Measurements from ENCODE around the gene MCU.
A peak's percentile ranks its signal among the peaks of the same experiment; 100 is the strongest.

The MCU gene

GRCh38 chr10:72802763-72803505, 111.0 kb downstream of the MCU start:
- no peak overlapping the region for H3K14ac ChIP-seq (ENCODE audit: low read length in 2 of 2)
- H4K91ac ChIP-seq (ENCODE audit: low read length): no peak overlapping the region
- 43% methylated on average over 1 of the region's 4 CpGs for WGBS
- peak overlapping the region; percentile 87 for H3K9ac ChIP-seq (ENCODE audit: low read length)
- H3K4ac ChIP-seq (ENCODE audit: low read depth in 1 of 2, low read length in 2 of 2): no peak overlapping the region
- H2BK120ac ChIP-seq (ENCODE audit: low read depth, low read length): no peak overlapping the region
- H2AK5ac ChIP-seq (ENCODE audit: low read length, severe bottlenecking): no peak overlapping the region
- no peaks in the 10 kb centered on the region for H3K36me3 ChIP-seq (ENCODE audit: control insufficient read depth in 1 of 2, insufficient read depth in 2 of 2, low read depth in 1 of 2, low read length in 2 of 2)
- H3K23ac ChIP-seq (ENCODE audit: low read length in 2 of 2): no peak overlapping the region
- no peak overlapping the region for H2BK5ac ChIP-seq (ENCODE audit: low read depth, low read length, poor library complexity, severe bottlenecking)
- H3K27me3 ChIP-seq (ENCODE audit: control insufficient read depth in 1 of 2, insufficient read depth in 1 of 2, low read length in 2 of 2): no peaks in the 10 kb centered on the region
- peaks cover 8% of the 10 kb centered on the region for H3K79me1 ChIP-seq (replicated peaks; ENCODE audit: low read length, poor library complexity, severe bottlenecking)
- H3K4me3 ChIP-seq (ENCODE audit: insufficient read depth in 1 of 2, low read depth in 1 of 2, low read length in 2 of 2): peak overlapping the region in 1 of 2 experiments; percentile 57
- H2BK12ac ChIP-seq (ENCODE audit: low read length in 2 of 2): no peak overlapping the region
- H3K27ac ChIP-seq (ENCODE audit: low read length, poor library complexity, severe bottlenecking): peak overlapping the region; percentile 68
- peaks cover 1% of the 10 kb centered on the region for H3K4me1 ChIP-seq (ENCODE audit: control insufficient read depth, insufficient read depth, low read depth, low read length)
- H3K9me3 ChIP-seq (ENCODE audit: control insufficient read depth, low read length): no peaks in the 10 kb centered on the region
- H3K18ac ChIP-seq (ENCODE audit: low read depth in 1 of 2, low read length in 2 of 2): no peak overlapping the region
- no peak overlapping the region for H4K8ac ChIP-seq (ENCODE audit: low read length)
- H2BK15ac ChIP-seq (ENCODE audit: low read depth, poor library complexity, severe bottlenecking): no peak overlapping the region
- DNase-seq: peak; percentile 54
- H2AFZ ChIP-seq (ENCODE audit: low read depth, low read length): no peak overlapping the region
- H3K4me2 ChIP-seq (ENCODE audit: low read length, poor library complexity, severe bottlenecking): no peak overlapping the region

- 100% methylated on average over 1 of the region's 3 CpGs for WGBS
- H3K4me3 ChIP-seq (ENCODE audit: insufficient read depth in 1 of 2, low read depth in 1 of 2, low read length in 2 of 2): no peak overlapping the region
- no peak overlapping the region for H2BK120ac ChIP-seq (ENCODE audit: low read depth, low read length)
- no peaks in the 10 kb centered on the region for H3K27me3 ChIP-seq (ENCODE audit: control insufficient read depth in 1 of 2, insufficient read depth in 1 of 2, low read length in 2 of 2)
- peaks cover 11% of the 10 kb centered on the region for H3K79me1 ChIP-seq (replicated peaks; ENCODE audit: low read length, poor library complexity, severe bottlenecking)
- H3K18ac ChIP-seq (ENCODE audit: low read depth in 1 of 2, low read length in 2 of 2): no peak overlapping the region
- peaks cover 1% of the 10 kb centered on the region for H3K4me1 ChIP-seq (ENCODE audit: control insufficient read depth, insufficient read depth, low read depth, low read length)
- no peak overlapping the region for H3K9ac ChIP-seq (ENCODE audit: low read length)
- H3K14ac ChIP-seq (ENCODE audit: low read length in 2 of 2): no peak overlapping the region
- no peak overlapping the region for H2BK15ac ChIP-seq (ENCODE audit: low read depth, poor library complexity, severe bottlenecking)
- H4K8ac ChIP-seq (ENCODE audit: low read length): no peak overlapping the region
- no peak overlapping the region for H2AK5ac ChIP-seq (ENCODE audit: low read length, severe bottlenecking)
- H3K23ac ChIP-seq (ENCODE audit: low read length in 2 of 2): no peak overlapping the region
- no peak overlapping the region for H3K4ac ChIP-seq (ENCODE audit: low read depth in 1 of 2, low read length in 2 of 2)
- no peak overlapping the region for H3K4me2 ChIP-seq (ENCODE audit: low read length, poor library complexity, severe bottlenecking)
- no peak overlapping the region for H2BK12ac ChIP-seq (ENCODE audit: low read length in 2 of 2)
- no peak for DNase-seq
- H3K36me3 ChIP-seq (ENCODE audit: control insufficient read depth in 1 of 2, insufficient read depth in 2 of 2, low read depth in 1 of 2, low read length in 2 of 2): peaks cover 0 to 7% of the 10 kb centered on the region in 2 experiments
- no peak overlapping the region for H2BK5ac ChIP-seq (ENCODE audit: low read depth, low read length, poor library complexity, severe bottlenecking)
- H3K9me3 ChIP-seq (ENCODE audit: control insufficient read depth, low read length): no peaks in the 10 kb centered on the region
- no peak overlapping the region for H3K27ac ChIP-seq (ENCODE audit: low read length, poor library complexity, severe bottlenecking)
- no peak overlapping the region for H2AFZ ChIP-seq (ENCODE audit: low read depth, low read length)
- no peak overlapping the region for H4K91ac ChIP-seq (ENCODE audit: low read length)
These were observed 116.1 kb downstream of the MCU start for GRCh38 chr10:72808001-72808400.

- Histone ChIP-seq H3K9ac (ENCODE audit: low read length) (no peak overlapping the region), H3K27ac (ENCODE audit: low read length, poor library complexity, severe bottlenecking) (no peak overlapping the region), H3K36me3 (ENCODE audit: control insufficient read depth in 1 of 2, insufficient read depth in 2 of 2, low read depth in 1 of 2, low read length in 2 of 2) (peaks cover 0 to 7% of the 10 kb centered on the region in 2 experiments), H2BK15ac (ENCODE audit: low read depth, poor library complexity, severe bottlenecking) (no peak overlapping the region), H3K23ac (ENCODE audit: low read length in 2 of 2) (no peak overlapping the region), H3K4me1 (ENCODE audit: control insufficient read depth, insufficient read depth, low read depth, low read length) (peaks cover 1% of the 10 kb centered on the region), H4K91ac (ENCODE audit: low read length) (no peak overlapping the region), H3K4me3 (ENCODE audit: insufficient read depth in 1 of 2, low read depth in 1 of 2, low read length in 2 of 2) (no peak overlapping the region), H2BK120ac (ENCODE audit: low read depth, low read length) (no peak overlapping the region), H2BK5ac (ENCODE audit: low read depth, low read length, poor library complexity, severe bottlenecking) (no peak overlapping the region), H2BK12ac (ENCODE audit: low read length in 2 of 2) (no peak overlapping the region), H2AFZ (ENCODE audit: low read depth, low read length) (no peak overlapping the region), H3K14ac (ENCODE audit: low read length in 2 of 2) (no peak overlapping the region), H2AK5ac (ENCODE audit: low read length, severe bottlenecking) (no peak overlapping the region), H3K4ac (ENCODE audit: low read depth in 1 of 2, low read length in 2 of 2) (no peak overlapping the region), H3K27me3 (ENCODE audit: control insufficient read depth in 1 of 2, insufficient read depth in 1 of 2, low read length in 2 of 2) (no peaks in the 10 kb centered on the region), H3K79me1 (replicated peaks; ENCODE audit: low read length, poor library complexity, severe bottlenecking) (peaks cover 11% of the 10 kb centered on the region), H4K8ac (ENCODE audit: low read length) (no peak overlapping the region), H3K18ac (ENCODE audit: low read depth in 1 of 2, low read length in 2 of 2) (no peak overlapping the region), H3K9me3 (ENCODE audit: control insufficient read depth, low read length) (no peaks in the 10 kb centered on the region), H3K4me2 (ENCODE audit: low read length, poor library complexity, severe bottlenecking) (no peak overlapping the region)
- WGBS: 50% methylated on average over 1 of the region's 1 CpG
- DNase-seq: peak; percentile 32
These were observed 117.1 kb downstream of the MCU start for GRCh38 chr10:72809006-72809405.

GRCh38 chr10:72810976-72811375, 119.0 kb downstream of the MCU start:
- no peak overlapping the region for H3K23ac ChIP-seq (ENCODE audit: low read length in 2 of 2)
- H4K91ac ChIP-seq (ENCODE audit: low read length): no peak overlapping the region
- no peak overlapping the region for H2BK12ac ChIP-seq (ENCODE audit: low read length in 2 of 2)
- 91% methylated on average over 5 of the region's 5 CpGs for WGBS
- H3K14ac ChIP-seq (ENCODE audit: low read length in 2 of 2): no peak overlapping the region
- DNase-seq: no peak
- no peak overlapping the region for H3K4me3 ChIP-seq (ENCODE audit: insufficient read depth in 1 of 2, low read depth in 1 of 2, low read length in 2 of 2)
- no peak overlapping the region for H4K8ac ChIP-seq (ENCODE audit: low read length)
- H2BK5ac ChIP-seq (ENCODE audit: low read depth, low read length, poor library complexity, severe bottlenecking): no peak overlapping the region
- H3K4ac ChIP-seq (ENCODE audit: low read depth in 1 of 2, low read length in 2 of 2): no peak overlapping the region
- no peak overlapping the region for H2BK15ac ChIP-seq (ENCODE audit: low read depth, poor library complexity, severe bottlenecking)
- peaks cover 1% of the 10 kb centered on the region for H3K4me1 ChIP-seq (ENCODE audit: control insufficient read depth, insufficient read depth, low read depth, low read length)
- H2AK5ac ChIP-seq (ENCODE audit: low read length, severe bottlenecking): no peak overlapping the region
- no peak overlapping the region for H2AFZ ChIP-seq (ENCODE audit: low read depth, low read length)
- H3K79me1 ChIP-seq (replicated peaks; ENCODE audit: low read length, poor library complexity, severe bottlenecking): peaks cover 11% of the 10 kb centered on the region
- no peak overlapping the region for H3K18ac ChIP-seq (ENCODE audit: low read depth in 1 of 2, low read length in 2 of 2)
- H3K9ac ChIP-seq (ENCODE audit: low read length): no peak overlapping the region
- H3K27ac ChIP-seq (ENCODE audit: low read length, poor library complexity, severe bottlenecking): no peak overlapping the region
- no peaks in the 10 kb centered on the region for H3K27me3 ChIP-seq (ENCODE audit: control insufficient read depth in 1 of 2, insufficient read depth in 1 of 2, low read length in 2 of 2)
- H3K4me2 ChIP-seq (ENCODE audit: low read length, poor library complexity, severe bottlenecking): no peak overlapping the region
- H2BK120ac ChIP-seq (ENCODE audit: low read depth, low read length): no peak overlapping the region
- no peaks in the 10 kb centered on the region for H3K9me3 ChIP-seq (ENCODE audit: control insufficient read depth, low read length)
- peaks cover 0 to 7% of the 10 kb centered on the region in 2 experiments for H3K36me3 ChIP-seq (ENCODE audit: control insufficient read depth in 1 of 2, insufficient read depth in 2 of 2, low read depth in 1 of 2, low read length in 2 of 2)

Data from mesenchymal stem cell (in vitro differentiated cells and primary cell).